Activated B cell treated with CpG ODN at 0.5 μM for 24 hours (primary cell): ENCODE results near the gene PROS1. TPM values are rescaled to one million over a fixed set of nuclear protein-coding genes. Genes with fewer than 3 reads are reported as not detected.
"Not testable (repeated sequence)": the region's sequence is repeated elsewhere in the genome, so short reads cannot be mapped to it uniquely, and the experiment has no call there.

ENCODE experiments used
- ATAC-seq: fragments of 200-7000 bp; cut with Tn5 transposase; one replicate; pipeline ENCODE4 v1.10.0; 2021; ENCODE audit warnings: low read depth, mild to moderate bottlenecking, moderate library complexity
- CTCF ChIA-PET: fragments of 350-600 bp; sonication (Branson Sonifier 250); formaldehyde crosslinking; loops from one replicate; lab custom pipeline; 2021; ENCODE audit warnings: antibody characterized with exemption; lab: Charles Lee
- POLR2A ChIA-PET: fragments of 350-600 bp; sonication (Branson Sonifier 250); formaldehyde crosslinking; loops from one replicate; lab custom pipeline; 2021; ENCODE audit warnings: antibody characterized with exemption; lab: Charles Lee
- DNase-seq: peaks from one replicate; pipeline ENCODE4 v3.0.0; 2022
- H3K27ac Mint-ChIP-seq: one replicate; pipeline ENCODE4 v1.8.0; 2020; ENCODE audit warnings: mixed read lengths
- H3K27me3 Mint-ChIP-seq: one replicate; pipeline ENCODE4 v1.8.0; 2021; ENCODE audit warnings: mixed read lengths
- H3K36me3 Mint-ChIP-seq: one replicate; pipeline ENCODE4 v1.8.0; 2021; ENCODE audit warnings: low read depth, mixed read lengths
- H3K4me1 Mint-ChIP-seq: one replicate; pipeline ENCODE4 v1.8.0; 2021; ENCODE audit warnings: mixed read lengths
- H3K4me3 Mint-ChIP-seq: one replicate; pipeline ENCODE4 v1.8.0; 2020; ENCODE audit warnings: mild to moderate bottlenecking, mixed read lengths
- H3K9me3 Mint-ChIP-seq: one replicate; pipeline ENCODE4 v1.8.0; 2020; ENCODE audit warnings: mixed read lengths
- intact Hi-C: fragments of 100-400 bp; cut with micrococcal nuclease; formaldehyde crosslinking; loops from one replicate; pipeline ENCODE4 v1.15.1; 2024
- total RNA-seq: library from RNA; stranded (reverse); gene quantifications from 2 replicates; pipeline ENCODE4 v1.2.3, GENCODE V29; 2022
- TF ChIP-seq, protein P1 (sequence below): fragments of 200-600 bp; IDR thresholded peaks from one replicate; pipeline ENCODE4 v1.8.0; 2022; ENCODE audit warnings: antibody characterized with exemption, mild to moderate bottlenecking

PROS1 gene
- total RNA-seq, 1 donor from 2014 or later: not detected

DNA sequence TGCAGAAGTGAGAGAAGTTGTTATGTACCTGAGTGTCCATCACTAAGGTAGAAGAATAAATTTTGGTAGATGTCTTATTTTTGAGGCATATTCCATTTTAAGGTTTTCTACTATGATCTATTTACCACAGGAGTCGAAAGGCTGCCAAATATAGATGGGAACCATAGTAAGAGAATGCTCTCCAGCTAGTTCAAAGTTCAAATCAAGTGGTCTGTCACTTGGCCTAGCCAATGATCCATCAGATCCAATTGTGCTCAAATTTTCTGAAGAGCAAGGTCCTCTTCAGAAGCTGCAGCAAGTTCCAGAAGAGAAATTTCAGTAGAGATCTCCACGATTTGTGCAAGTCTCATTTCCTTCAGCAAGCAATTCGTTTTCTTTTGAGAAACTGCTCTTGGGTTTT is 10.9 kb downstream of the PROS1 start:
- POLR2A ChIA-PET: no interaction called here
- no peak overlapping the region for H3K27ac Mint-ChIP-seq
- TF ChIP-seq, protein P1, sequence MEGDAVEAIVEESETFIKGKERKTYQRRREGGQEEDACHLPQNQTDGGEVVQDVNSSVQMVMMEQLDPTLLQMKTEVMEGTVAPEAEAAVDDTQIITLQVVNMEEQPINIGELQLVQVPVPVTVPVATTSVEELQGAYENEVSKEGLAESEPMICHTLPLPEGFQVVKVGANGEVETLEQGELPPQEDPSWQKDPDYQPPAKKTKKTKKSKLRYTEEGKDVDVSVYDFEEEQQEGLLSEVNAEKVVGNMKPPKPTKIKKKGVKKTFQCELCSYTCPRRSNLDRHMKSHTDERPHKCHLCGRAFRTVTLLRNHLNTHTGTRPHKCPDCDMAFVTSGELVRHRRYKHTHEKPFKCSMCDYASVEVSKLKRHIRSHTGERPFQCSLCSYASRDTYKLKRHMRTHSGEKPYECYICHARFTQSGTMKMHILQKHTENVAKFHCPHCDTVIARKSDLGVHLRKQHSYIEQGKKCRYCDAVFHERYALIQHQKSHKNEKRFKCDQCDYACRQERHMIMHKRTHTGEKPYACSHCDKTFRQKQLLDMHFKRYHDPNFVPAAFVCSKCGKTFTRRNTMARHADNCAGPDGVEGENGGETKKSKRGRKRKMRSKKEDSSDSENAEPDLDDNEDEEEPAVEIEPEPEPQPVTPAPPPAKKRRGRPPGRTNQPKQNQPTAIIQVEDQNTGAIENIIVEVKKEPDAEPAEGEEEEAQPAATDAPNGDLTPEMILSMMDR: no peak
- ATAC-seq (no peak), DNase-seq (no peak)
- H3K4me3 Mint-ChIP-seq: no peak overlapping the region
- no peaks in the 10 kb centered on the region for H3K9me3 Mint-ChIP-seq
- CTCF ChIA-PET: no interaction called here
- intact Hi-C loops: no loop called here
- H3K4me1 Mint-ChIP-seq: no peaks in the 10 kb centered on the region
- peaks cover 5% of the 10 kb centered on the region for H3K27me3 Mint-ChIP-seq
- H3K36me3 Mint-ChIP-seq: no peaks in the 10 kb centered on the region

DNA sequence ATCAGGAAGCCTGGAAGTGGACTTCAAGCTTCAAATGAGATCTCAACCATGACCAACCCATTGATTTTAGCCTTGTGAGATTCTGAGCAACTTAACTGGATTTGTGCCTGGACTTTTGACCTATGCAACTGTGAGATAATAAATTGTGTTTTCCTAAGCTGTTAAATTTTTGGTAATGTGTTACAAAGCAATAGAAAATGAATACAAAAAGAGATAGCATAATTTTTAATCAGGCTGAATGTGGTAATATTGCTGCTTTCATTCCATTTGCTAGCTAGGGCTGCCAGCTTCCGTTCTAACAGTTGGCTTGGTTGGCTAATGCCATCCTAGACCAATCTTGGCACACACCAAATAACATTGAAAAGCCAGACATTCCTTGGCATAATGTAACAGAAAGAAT is 12.2 kb downstream of the PROS1 start:
- H3K4me1 Mint-ChIP-seq: no peaks in the 10 kb centered on the region
- POLR2A ChIA-PET: no interaction called here
- no peak overlapping the region for H3K4me3 Mint-ChIP-seq
- CTCF ChIA-PET: no interaction called here
- H3K9me3 Mint-ChIP-seq: no peaks in the 10 kb centered on the region
- ATAC-seq: no peak
- H3K27me3 Mint-ChIP-seq: peaks cover 5% of the 10 kb centered on the region
- DNase-seq: no peak
- TF ChIP-seq, protein P1: no peak
- intact Hi-C loops: no loop called here
- no peak overlapping the region for H3K27ac Mint-ChIP-seq
- H3K36me3 Mint-ChIP-seq: no peaks in the 10 kb centered on the region

DNA sequence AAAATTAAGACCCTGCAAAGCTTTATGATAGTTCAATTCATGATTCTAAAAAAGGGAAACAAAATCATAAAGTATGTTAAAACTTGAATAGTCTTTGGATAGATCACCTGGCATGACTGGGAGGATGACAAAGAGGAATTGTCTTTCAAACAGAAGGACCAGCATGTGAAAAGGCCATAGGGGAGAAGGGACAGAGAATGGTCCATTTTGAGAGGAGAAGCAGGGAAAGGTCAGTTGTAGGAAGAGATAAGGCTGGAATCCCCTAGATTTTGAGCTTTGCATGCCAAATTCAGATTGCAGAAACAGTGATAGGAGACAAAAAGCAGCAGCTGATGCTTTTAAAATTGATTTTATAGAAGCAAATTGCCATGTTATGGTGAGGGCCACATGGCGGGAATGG is 12.7 kb downstream of the PROS1 start:
- H3K4me3 Mint-ChIP-seq: no peak overlapping the region
- H3K4me1 Mint-ChIP-seq: no peaks in the 10 kb centered on the region
- DNase-seq (no peak), ATAC-seq (no peak)
- TF ChIP-seq, protein P1: no peak
- POLR2A ChIA-PET: no interaction called here
- CTCF ChIA-PET: no interaction called here
- peaks cover 5% of the 10 kb centered on the region for H3K27me3 Mint-ChIP-seq
- intact Hi-C loops: no loop called here
- H3K36me3 Mint-ChIP-seq: no peaks in the 10 kb centered on the region
- H3K27ac Mint-ChIP-seq: no peak overlapping the region
- H3K9me3 Mint-ChIP-seq: no peaks in the 10 kb centered on the region

DNA sequence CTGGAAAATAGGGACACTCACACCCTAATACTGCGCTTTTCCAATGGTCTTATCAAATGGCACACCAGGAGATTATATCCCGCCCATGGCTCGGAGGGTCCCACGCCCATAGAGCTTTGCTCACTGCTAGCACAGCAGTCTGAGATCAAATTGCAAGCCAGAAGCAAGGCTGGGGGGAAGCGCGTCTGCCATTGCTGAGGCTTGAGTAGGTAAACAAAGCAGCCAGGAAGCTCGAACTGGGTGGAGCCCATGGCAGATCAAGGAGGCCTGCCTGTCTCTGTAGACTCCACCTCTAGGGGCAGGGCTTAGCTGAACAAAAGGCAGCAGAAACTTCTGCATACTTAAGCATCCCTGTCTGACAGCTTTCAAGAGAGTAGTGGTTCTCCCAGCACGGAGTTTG is 23.7 kb downstream of the PROS1 start:
- CTCF ChIA-PET, POLR2A ChIA-PET, ATAC-seq, DNase-seq, H3K27me3 Mint-ChIP-seq, H3K9me3 Mint-ChIP-seq, H3K4me1 Mint-ChIP-seq, H3K4me3 Mint-ChIP-seq, H3K36me3 Mint-ChIP-seq, intact Hi-C loops, H3K27ac Mint-ChIP-seq: not testable (repeated sequence)

DNA sequence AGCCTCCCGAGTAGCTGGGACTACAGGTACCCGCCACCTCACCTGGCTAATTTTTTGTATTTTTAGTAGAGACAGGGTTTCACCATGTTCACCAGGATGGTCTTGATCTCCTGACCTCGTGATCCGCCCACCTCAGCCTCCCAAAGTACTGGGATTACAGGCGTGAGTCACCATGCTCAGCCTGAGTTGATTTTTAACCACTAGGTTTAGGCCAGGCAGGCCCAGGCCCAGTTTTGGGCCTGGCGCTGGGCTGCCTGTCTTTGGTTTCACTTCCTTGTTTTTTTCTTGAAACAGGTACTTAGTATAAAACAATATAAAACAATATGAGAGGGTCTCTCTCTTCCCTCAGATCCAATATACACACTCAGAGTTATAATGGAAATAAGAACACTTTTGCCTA is 36.2 kb downstream of the PROS1 start:
- H3K36me3 Mint-ChIP-seq, H3K4me1 Mint-ChIP-seq, H3K4me3 Mint-ChIP-seq, DNase-seq, H3K27ac Mint-ChIP-seq, ATAC-seq, CTCF ChIA-PET, intact Hi-C loops, POLR2A ChIA-PET, H3K27me3 Mint-ChIP-seq, H3K9me3 Mint-ChIP-seq: not testable (repeated sequence)

DNA sequence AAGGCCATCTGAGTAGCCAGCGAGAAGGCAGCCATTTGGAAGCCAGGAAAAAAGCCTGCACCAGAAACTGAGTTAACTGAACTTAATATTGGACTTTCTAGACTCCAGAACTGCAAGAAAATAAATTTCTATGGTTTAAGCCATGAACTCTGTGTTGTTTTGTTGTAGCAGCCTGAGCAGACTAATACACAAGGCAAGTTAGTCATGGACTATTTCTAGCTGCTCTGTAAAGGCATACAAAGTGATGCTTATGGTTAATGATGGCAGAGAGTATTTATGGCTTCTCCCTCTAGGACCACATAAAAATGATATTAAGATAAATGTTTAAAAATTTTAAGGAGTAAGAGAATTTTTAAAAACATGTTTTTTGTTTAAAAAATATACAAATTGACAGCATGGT is 37.1 kb downstream of the PROS1 start:
- Mint-ChIP-seq H3K27me3 (no peaks in the 10 kb centered on the region), H3K4me1 (no peaks in the 10 kb centered on the region), H3K27ac (no peak overlapping the region), H3K36me3 (no peaks in the 10 kb centered on the region), H3K4me3 (no peak overlapping the region), H3K9me3 (no peaks in the 10 kb centered on the region)
- POLR2A ChIA-PET: no interaction called here
- CTCF ChIA-PET: no interaction called here
- DNase-seq: no peak
- TF ChIP-seq, protein P1: no peak
- no peak for ATAC-seq
- intact Hi-C loops: no loop called here
